IPS-15b (cell line): Measurements from ENCODE around the gene BEST2.

ENCODE experiments used
- H3K27me3 ChIP-seq: one replicate; pipeline ENCODE4 v1.6.1; 2013; ENCODE audit warnings: low read length; ENCODE audit not compliant: control insufficient read depth, insufficient read depth
- H3K36me3 ChIP-seq: one replicate; pipeline ENCODE4 v1.6.1; 2013; ENCODE audit warnings: low read length; ENCODE audit not compliant: control insufficient read depth, insufficient read depth
- H3K4me1 ChIP-seq: one replicate; pipeline ENCODE4 v1.6.1; 2013; ENCODE audit warnings: mild to moderate bottlenecking, low read length; ENCODE audit not compliant: control insufficient read depth, insufficient read depth
- H3K4me3 ChIP-seq: one replicate; pipeline ENCODE4 v1.5.1; 2013; ENCODE audit warnings: low read depth, low read length
- H3K9ac ChIP-seq: one replicate; pipeline ENCODE4 v1.6.1; 2013; ENCODE audit warnings: low read depth, mild to moderate bottlenecking, low read length
- H3K9me3 ChIP-seq: one replicate; pipeline ENCODE4 v1.6.1; 2013; ENCODE audit warnings: mild to moderate bottlenecking, low read length; ENCODE audit not compliant: control insufficient read depth, insufficient read depth

Gene BEST2

DNA sequence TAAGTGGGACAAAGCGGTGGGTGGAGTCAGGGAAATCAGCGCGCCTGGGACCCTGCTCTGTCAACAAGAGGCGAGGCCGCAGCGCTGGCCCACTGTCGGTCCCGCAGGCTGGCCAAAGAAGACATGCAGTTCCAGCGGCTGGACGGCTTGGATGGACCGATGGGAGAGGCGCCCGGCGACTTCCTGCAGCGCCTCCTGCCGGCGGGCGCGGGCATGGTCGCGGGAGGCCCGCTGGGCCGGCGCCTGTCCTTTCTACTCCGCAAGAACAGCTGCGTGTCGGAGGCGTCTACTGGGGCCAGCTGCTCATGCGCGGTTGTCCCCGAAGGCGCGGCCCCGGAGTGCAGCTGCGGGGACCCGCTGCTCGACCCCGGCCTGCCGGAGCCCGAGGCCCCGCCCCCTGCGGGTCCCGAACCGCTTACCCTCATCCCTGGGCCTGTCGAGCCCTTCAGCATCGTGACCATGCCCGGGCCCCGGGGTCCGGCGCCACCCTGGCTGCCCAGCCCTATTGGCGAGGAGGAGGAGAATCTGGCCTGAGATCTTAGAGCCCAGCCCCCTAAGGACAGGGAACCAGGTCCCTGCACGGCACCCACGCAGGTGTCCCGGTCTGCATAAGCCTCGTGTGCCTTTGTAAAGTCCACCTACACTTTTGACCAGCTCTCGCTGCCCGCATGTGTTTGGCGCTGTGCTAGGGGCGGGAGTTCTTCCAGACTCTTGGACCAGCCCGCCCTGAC is 6.1 kb downstream of the BEST2 start:
- Histone ChIP-seq H3K4me3 (peak overlapping the region; percentile 67), H3K4me1 (no peaks in the 10 kb centered on the region), H3K9me3 (no peaks in the 10 kb centered on the region), H3K27me3 (peaks cover 7% of the 10 kb centered on the region), H3K36me3 (no peaks in the 10 kb centered on the region), H3K9ac (no peak overlapping the region)

GRCh38 chr19:12759686-12760085 is 8.1 kb downstream of the BEST2 start:
- no peaks in the 10 kb centered on the region for H3K9me3 ChIP-seq

DNA sequence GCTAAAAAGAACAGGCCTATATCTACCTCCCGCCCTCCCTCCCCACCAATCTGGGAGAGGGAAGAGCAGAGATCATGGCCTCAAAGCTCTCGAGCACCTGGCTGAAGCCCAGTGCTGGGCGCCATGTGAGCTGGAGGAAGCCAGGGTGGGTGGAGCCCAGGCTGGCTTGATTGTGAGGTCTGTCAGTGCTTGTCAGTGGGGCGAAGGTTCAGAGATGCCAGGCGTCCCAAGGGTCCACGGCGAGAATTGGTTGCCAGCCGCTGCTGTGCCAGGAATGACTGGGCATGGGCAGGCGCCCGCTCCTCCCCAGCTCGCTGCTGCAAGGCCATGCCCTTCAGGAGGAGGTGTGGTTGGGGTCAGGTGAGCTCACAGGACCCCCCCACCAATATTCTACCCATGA is 11.5 kb downstream of the BEST2 start:
- no peaks in the 10 kb centered on the region for H3K4me1 ChIP-seq
- no peak overlapping the region for H3K9ac ChIP-seq
- peaks cover 13% of the 10 kb centered on the region for H3K36me3 ChIP-seq
- H3K4me3 ChIP-seq: no peak overlapping the region
- no peaks in the 10 kb centered on the region for H3K9me3 ChIP-seq
- no peaks in the 10 kb centered on the region for H3K27me3 ChIP-seq

More at GRCh38 chr19:12759686-12760085, 8.1 kb downstream of the BEST2 start:
- no peak overlapping the region for H3K9ac ChIP-seq
- H3K27me3 ChIP-seq: no peaks in the 10 kb centered on the region
- H3K4me3 ChIP-seq: no peak overlapping the region
- peaks cover 11% of the 10 kb centered on the region for H3K36me3 ChIP-seq
- no peaks in the 10 kb centered on the region for H3K4me1 ChIP-seq

- Histone ChIP-seq H3K4me3 (no peak overlapping the region), H3K36me3 (peaks cover 13% of the 10 kb centered on the region), H3K9me3 (no peaks in the 10 kb centered on the region), H3K9ac (no peak overlapping the region), H3K27me3 (no peaks in the 10 kb centered on the region), H3K4me1 (no peaks in the 10 kb centered on the region)
These were observed 13.1 kb downstream of the BEST2 start for GRCh38 chr19:12764698-12765097.

DNA sequence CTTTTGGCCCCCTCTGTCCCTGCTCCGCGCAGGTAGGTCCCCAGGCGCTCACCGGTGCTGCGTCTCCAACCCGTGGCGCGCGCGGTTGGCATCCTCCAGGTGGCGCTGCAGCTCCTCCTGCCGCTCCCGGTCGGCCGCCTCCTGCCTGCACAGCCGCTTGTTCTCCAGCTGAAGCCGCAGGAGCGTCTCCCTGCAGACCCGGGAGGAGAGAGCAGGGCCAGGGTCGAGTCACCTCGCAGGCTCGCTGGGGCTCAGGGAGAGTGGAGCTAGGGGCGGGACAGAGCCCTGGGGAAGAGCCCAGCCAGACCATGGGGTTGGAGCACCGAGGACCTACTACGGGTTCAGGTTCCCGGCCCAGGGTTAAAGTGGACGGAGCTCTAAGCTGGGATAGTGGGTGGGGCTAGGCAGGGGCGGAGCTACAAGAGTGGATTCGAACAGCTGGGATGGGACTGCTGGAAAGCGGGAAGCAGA is 14.5 kb downstream of the BEST2 start:
- no peaks in the 10 kb centered on the region for H3K4me1 ChIP-seq
- no peaks in the 10 kb centered on the region for H3K27me3 ChIP-seq
- no peaks in the 10 kb centered on the region for H3K9me3 ChIP-seq
- peak overlapping the region; percentile 71 for H3K4me3 ChIP-seq
- H3K9ac ChIP-seq: peak overlapping the region; percentile 81
- H3K36me3 ChIP-seq: peaks cover 13% of the 10 kb centered on the region

DNA sequence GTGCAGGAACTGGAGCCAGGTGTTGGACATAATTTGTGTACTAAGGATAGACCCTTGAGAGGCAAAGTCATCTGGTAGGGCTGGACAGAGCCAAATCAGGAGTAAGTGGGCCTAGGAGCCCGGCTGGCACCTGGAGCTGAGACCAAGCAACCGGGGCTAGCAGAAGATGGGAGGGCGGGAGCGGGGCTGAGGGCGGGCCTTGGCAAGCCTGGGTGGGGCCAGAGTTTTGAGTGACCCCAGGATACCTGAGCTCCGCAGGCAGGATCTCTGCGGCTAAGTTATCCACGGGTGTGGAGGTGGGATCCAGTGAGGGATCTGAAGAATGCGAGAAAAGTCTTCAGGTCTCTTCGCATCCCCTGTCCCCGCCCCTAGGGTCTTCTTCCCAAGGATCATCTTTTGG is 15.6 kb downstream of the BEST2 start:
- no peaks in the 10 kb centered on the region for H3K9me3 ChIP-seq
- H3K4me3 ChIP-seq: no peak overlapping the region
- H3K4me1 ChIP-seq: no peaks in the 10 kb centered on the region
- H3K9ac ChIP-seq: no peak overlapping the region
- peaks cover 13% of the 10 kb centered on the region for H3K36me3 ChIP-seq
- no peaks in the 10 kb centered on the region for H3K27me3 ChIP-seq

DNA sequence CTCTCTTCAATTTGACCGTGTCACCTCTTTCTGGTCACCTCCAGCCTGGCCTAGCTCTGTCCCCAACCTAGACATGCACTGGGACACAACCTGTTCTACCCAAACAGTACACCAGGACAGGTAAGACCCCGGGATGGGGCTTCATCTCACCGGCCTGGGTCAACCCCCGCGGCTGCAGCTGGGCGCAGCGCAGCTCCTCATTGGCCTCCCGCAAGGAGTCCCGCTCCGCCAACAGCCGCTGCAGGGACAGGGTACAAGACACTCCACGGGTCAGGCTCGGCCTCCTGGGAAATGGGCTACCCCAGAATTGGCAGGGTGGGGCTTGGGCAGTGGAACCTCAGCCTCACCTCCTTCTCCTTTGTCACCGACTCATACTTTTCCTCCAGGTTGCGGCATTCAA is 16.1 kb downstream of the BEST2 start:
- Histone ChIP-seq H3K4me1 (no peaks in the 10 kb centered on the region), H3K36me3 (peaks cover 13% of the 10 kb centered on the region), H3K27me3 (no peaks in the 10 kb centered on the region), H3K9ac (no peak overlapping the region), H3K9me3 (no peaks in the 10 kb centered on the region), H3K4me3 (no peak overlapping the region)

GRCh38 chr19:12769689-12770088 is 18.1 kb downstream of the BEST2 start:
- Histone ChIP-seq H3K4me1 (no peaks in the 10 kb centered on the region), H3K9ac (no peak overlapping the region), H3K9me3 (no peaks in the 10 kb centered on the region), H3K4me3 (peak overlapping the region; percentile 43), H3K36me3 (peaks cover 4% of the 10 kb centered on the region), H3K27me3 (no peaks in the 10 kb centered on the region)

DNA sequence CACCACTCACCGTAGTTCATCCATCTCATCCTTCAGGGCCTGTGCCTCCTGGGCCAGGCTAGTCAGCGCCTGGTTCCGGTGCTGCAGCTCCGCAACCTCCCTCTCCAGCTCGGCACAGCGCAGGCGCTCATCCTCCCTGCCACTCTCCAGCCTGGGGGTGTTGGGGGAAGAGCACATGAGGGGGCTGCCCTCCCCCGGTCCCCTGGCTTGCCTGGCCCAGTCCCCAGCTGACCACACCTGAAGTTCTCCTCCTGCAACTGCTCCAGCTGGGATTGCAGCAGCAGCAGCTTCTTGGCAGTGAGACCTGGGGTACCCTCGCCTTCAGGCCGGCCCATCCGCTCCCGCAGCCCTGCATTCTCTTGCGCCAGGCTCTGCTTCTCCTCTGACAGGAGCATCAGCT is 19.3 kb downstream of the BEST2 start:
- Histone ChIP-seq H3K4me1 (no peaks in the 10 kb centered on the region), H3K4me3 (no peak overlapping the region), H3K9me3 (no peaks in the 10 kb centered on the region), H3K27me3 (no peaks in the 10 kb centered on the region), H3K36me3 (peaks cover 3% of the 10 kb centered on the region), H3K9ac (no peak overlapping the region)

- no peaks in the 10 kb centered on the region for H3K9me3 ChIP-seq
- H3K4me1 ChIP-seq: no peaks in the 10 kb centered on the region
- no peak overlapping the region for H3K4me3 ChIP-seq
- no peak overlapping the region for H3K9ac ChIP-seq
- peaks cover 3% of the 10 kb centered on the region for H3K36me3 ChIP-seq
- no peaks in the 10 kb centered on the region for H3K27me3 ChIP-seq
These were observed 20.7 kb downstream of the BEST2 start for GRCh38 chr19:12772323-12772722.

DNA sequence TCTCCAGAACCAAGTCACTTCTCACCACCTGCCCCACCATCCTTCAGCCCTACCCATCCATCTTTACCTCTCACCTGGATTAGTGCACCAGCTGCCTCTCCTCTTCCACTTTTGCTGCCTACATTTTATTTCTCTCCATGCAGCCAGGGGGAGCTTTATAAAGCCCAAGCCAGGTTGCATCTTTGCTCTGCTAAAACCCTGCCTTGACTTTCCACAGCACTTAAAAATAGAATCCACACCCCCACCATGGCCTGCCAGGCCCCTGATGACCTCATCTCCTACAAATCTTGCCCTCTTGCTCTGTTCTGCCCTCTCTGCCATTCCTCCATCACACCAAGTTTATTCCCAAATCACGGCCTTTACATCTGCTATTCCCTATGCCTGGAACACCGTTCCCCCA is 22.0 kb downstream of the BEST2 start:
- H3K4me3 ChIP-seq: no peak overlapping the region
- no peak overlapping the region for H3K9ac ChIP-seq
- no peaks in the 10 kb centered on the region for H3K27me3 ChIP-seq

More for the DNA sequence above, 22.0 kb downstream of the BEST2 start:
- H3K36me3 ChIP-seq: peaks cover 3% of the 10 kb centered on the region
- no peaks in the 10 kb centered on the region for H3K4me1 ChIP-seq
- H3K9me3 ChIP-seq: no peaks in the 10 kb centered on the region
